ENCODE results near the gene PLAU.

DNA sequence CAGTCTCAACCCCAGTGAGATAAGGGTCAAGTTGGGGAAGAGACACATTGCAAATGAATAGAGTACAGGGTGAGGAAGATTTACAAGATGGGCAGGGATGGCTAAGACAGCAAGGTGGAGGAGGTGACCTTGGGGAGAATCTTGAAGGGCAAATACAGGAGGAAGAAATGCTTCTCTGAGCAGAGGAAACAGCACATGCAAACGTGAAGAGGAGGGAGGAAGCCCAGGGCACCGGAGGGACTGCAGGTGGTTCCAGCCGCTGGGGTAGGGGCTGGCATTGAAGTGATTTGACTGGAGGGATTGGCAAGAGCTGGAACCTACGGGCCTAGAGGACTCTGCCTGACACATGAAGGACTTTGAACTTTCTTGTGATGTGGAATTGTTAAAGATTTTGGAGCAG, 14.6 kb downstream of the PLAU start:
- TF ChIP-seq CTCF (conservative IDR thresholded peaks at IDR 0.05; ENCODE audit: low read depth in 2 of 2), result no peak
- no peak for TF ChIP-seq EZH2 (IDR thresholded peaks at IDR 0.05; ENCODE audit: low read depth, unreplicated experiment)
- no peak for TF ChIP-seq REST (IDR thresholded peaks at IDR 0.05; ENCODE audit: unreplicated experiment)
- no peak for TF ChIP-seq JUNB (IDR thresholded peaks at IDR 0.05; ENCODE audit: unreplicated experiment)
- TF ChIP-seq POLR2AphosphoS5 (IDR thresholded peaks at IDR 0.05; ENCODE audit: low read depth), result no peak
- TF ChIP-seq NANOG (IDR thresholded peaks at IDR 0.05; ENCODE audit: borderline replicate concordance), result no peak
- no peak for TF ChIP-seq EZH2phosphoT487 (IDR thresholded peaks at IDR 0.05; ENCODE audit: unreplicated experiment)
- TF ChIP-seq CREB1 (CRISPR knock-in tag; IDR thresholded peaks at IDR 0.05; ENCODE audit: low read depth), result no peak
